ENCODE results near the gene SMIM23.

SMIM23 gene

GRCh38 chr5:171785517-171785916, at the start of gene SMIM23:
SMIM23 (plus strand) TSS chr5:171785817; CDS start chr5:171785872, 55 bp downstream.
- DNase-seq (ENCODE audit: low spot score): no peak

GRCh38 chr5:171736976-171737891, 48.4 kb upstream of the SMIM23 start:
- no peak for DNase-seq (ENCODE audit: low spot score)

GRCh38 chr5:171738501-171738900, 47.1 kb upstream of the SMIM23 start:
- no peak for DNase-seq (ENCODE audit: low spot score)

GRCh38 chr5:171739271-171739670, 46.3 kb upstream of the SMIM23 start:
- DNase-seq (ENCODE audit: low spot score): no peak

- no peak for DNase-seq (ENCODE audit: low spot score)
These were observed 42.1 kb upstream of the SMIM23 start for GRCh38 chr5:171743436-171744076.

GRCh38 chr5:171744264-171744663, 41.4 kb upstream of the SMIM23 start:
- DNase-seq (ENCODE audit: low spot score): no peak

GRCh38 chr5:171744882-171745281, 40.7 kb upstream of the SMIM23 start:
- DNase-seq (ENCODE audit: low spot score): no peak

- DNase-seq (ENCODE audit: low spot score): no peak
These were observed 40.0 kb upstream of the SMIM23 start for GRCh38 chr5:171745602-171746001.

- DNase-seq (ENCODE audit: low spot score): no peak
These were observed 38.4 kb upstream of the SMIM23 start for GRCh38 chr5:171747061-171747859.

- no peak for DNase-seq (ENCODE audit: low spot score)
These were observed 36.9 kb upstream of the SMIM23 start for GRCh38 chr5:171748720-171749119.

- no peak for DNase-seq (ENCODE audit: low spot score)
These were observed 36.3 kb upstream of the SMIM23 start for GRCh38 chr5:171749365-171749764.

GRCh38 chr5:171750311-171750788, 35.3 kb upstream of the SMIM23 start:
- DNase-seq (ENCODE audit: low spot score): no peak

GRCh38 chr5:171755354-171755821, 30.2 kb upstream of the SMIM23 start:
- no peak for DNase-seq (ENCODE audit: low spot score)

GRCh38 chr5:171757853-171758535, 27.6 kb upstream of the SMIM23 start:
- no peak for DNase-seq (ENCODE audit: low spot score)

- no peak for DNase-seq (ENCODE audit: low spot score)
These were observed 25.8 kb upstream of the SMIM23 start for GRCh38 chr5:171759777-171760176.

GRCh38 chr5:171762021-171762608, 23.5 kb upstream of the SMIM23 start:
- DNase-seq (ENCODE audit: low spot score): no peak

GRCh38 chr5:171762903-171763302, 22.7 kb upstream of the SMIM23 start:
- no peak for DNase-seq (ENCODE audit: low spot score)

GRCh38 chr5:171764265-171764664, 21.4 kb upstream of the SMIM23 start:
- no peak for DNase-seq (ENCODE audit: low spot score)

GRCh38 chr5:171766875-171767274, 18.7 kb upstream of the SMIM23 start:
- no peak for DNase-seq (ENCODE audit: low spot score)

- DNase-seq (ENCODE audit: low spot score): no peak
These were observed 15.5 kb upstream of the SMIM23 start for GRCh38 chr5:171770153-171770552.

- no peak for DNase-seq (ENCODE audit: low spot score)
These were observed 13.8 kb upstream of the SMIM23 start for GRCh38 chr5:171771856-171772255.

Measured in HuH-7.5 (cell line).